ENCODE measurements around the gene RHBDD3.

RHBDD3 gene

GRCh38 chr22:29306175-29306834 lies 38.5 kb upstream of the RHBDD3 start, which contains the start of gene GAS2L1:
Gene GAS2L1 (plus strand): TSS chr22:29306650. CDS start chr22:29308106, 1,456 bp downstream.
- no peak for DNase-seq

DNA sequence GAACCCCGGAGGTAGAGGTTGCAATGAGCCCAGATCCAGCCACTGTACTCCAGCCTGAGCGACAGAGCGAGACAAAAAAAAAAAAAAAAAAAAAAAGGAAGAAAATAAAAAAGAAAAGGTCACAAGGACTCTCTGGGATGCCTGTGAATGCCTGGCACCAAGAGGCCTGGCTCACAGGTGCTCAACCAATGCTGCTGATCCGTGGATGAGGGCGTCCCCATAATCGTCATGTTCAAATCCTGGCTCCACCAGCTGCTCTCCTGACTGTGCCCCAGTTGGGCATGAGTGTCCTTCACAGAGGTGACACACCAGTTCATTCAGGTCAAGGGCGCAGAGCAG lies 38.0 kb upstream of the RHBDD3 start:
- DNase-seq, result no peak

- DNase-seq, result no peak
Observed at GRCh38 chr22:29302681-29303465, 35.1 kb upstream of the RHBDD3 start.

DNA sequence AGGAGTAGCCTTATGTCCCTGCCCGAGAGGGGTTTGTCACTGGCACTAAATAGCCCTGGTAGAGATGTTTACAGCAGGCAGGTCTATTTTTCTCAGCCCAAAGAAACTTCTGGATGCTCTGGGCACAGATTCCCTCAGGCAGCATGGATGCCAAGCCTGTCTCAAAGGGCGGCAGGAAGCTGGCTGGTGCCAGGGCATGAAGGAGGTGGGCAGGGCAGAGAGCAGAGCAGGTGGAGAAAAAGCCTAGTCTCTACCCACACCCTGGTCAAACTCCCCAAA lies 34.6 kb upstream of the RHBDD3 start:
- no peak for DNase-seq

- no peak for DNase-seq
Observed at GRCh38 chr22:29301716-29302401, 34.1 kb upstream of the RHBDD3 start.

DNA sequence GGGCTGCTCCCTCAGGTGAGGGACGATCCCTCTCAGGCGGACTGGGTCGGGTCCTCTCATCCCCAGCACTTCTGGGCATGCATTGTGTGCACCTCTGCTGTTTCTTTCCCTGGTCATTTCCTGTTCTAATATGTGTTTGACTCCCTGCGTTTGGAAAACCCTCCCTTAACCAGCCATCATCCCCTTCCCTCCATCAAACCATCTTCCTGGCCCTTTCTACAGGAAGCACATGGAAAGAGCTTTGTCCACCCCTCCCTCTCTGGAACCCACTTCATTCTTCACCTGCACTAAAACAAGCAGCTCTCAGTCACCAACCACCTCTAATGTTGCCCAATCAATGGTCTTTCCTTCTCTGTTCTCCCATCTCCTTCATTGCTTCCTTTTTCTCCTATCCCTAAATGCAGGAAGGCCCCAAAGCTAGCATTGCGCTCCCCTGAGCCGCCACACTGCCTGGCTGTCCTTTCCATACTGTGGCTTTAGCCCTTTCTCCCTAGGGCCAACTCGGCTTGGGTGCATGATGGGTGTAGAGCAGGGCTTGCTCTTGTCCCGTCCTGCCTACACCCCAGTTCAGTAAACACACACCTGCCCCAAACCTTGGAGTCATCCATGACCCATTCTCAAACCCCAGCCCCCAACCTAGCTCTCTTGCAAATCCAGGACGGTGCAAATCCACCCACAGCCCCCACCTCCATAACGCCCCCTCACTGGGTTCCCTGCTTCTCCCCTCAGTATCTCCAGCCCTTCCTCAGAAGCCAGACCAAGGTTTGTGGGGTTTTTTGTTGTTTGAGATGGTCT lies 33.2 kb upstream of the RHBDD3 start:
- no peak for DNase-seq

DNA sequence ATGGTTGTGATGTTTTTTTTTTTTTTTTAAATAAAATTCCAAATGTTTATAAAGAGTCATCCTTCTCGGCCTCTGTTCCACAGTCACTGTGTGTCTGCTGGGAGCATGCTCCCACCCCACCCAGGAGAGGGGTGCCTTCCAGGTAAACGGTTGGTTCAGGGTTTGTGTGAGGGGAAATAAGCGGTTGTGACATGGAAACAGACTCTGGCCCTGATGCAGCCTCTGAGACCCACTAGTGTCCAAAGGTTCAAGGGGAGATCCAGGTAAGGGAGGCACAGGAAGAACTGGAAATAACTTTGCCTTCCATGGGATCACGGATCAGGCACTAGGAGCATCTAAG lies 32.7 kb upstream of the RHBDD3 start:
- DNase-seq, result no peak

GRCh38 chr22:29299136-29299900 lies 31.5 kb upstream of the RHBDD3 start:
- DNase-seq, result no peak

GRCh38 chr22:29298641-29299040 lies 30.9 kb upstream of the RHBDD3 start:
- DNase-seq, result no peak

DNA sequence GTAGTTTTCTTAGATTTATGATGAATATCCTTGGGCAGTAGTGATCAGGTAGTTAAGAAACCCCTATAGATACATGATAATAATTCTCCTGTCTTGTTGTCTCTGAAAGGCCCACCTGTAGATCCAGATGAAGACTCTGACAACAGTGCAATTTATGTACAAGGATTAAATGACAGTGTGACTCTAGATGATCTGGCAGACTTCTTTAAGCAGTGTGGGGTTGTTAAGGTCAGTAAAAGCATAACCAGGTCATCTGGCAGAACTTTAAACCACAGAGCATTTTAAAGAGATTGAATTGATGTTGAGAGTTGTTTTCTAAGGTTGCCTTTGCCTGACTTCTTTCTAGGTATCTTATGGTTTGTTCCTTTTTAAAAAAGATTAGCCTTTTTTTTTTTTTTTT lies 24.6 kb upstream of the RHBDD3 start:
- DNase-seq, result no peak

DNA sequence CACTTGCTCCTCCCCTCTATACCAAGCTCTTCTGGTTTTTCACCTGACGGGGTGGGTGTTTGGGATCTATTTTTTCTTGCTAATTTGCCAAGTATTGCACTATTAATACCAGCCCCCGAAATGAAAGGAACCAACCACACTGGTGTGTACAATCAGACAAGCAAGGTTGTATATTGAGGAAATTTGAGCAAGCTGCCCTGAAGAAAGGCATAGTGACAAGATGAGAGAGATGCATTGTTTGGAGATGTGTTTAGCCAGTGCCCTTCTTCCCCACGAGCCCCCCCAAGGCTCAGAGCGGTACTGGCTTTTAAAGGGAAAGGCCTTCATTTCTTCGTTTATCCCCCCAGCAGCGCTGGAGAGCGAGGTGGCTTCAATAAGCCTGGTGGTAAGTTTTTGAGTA lies 23.4 kb upstream of the RHBDD3 start:
- no peak for DNase-seq

DNA sequence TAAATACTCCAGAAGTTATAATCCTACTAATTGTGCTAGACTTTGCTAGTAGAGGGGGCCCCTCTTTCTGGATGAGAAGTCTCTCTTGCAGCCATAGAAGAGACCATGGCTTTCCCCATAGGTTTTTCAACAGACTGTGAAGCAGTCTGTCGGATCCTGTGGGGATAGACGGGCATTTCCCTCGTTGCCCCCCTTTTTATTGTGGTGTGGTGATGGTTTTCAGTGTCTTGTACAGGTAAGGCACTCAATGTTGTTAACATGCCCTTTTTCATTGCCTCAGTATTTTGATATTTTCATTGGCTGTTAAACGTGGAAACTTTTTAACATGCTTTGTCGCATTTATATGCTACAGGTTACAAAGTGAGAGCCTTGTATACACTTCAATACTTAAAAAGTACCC lies 22.3 kb upstream of the RHBDD3 start:
- no peak for DNase-seq

DNA sequence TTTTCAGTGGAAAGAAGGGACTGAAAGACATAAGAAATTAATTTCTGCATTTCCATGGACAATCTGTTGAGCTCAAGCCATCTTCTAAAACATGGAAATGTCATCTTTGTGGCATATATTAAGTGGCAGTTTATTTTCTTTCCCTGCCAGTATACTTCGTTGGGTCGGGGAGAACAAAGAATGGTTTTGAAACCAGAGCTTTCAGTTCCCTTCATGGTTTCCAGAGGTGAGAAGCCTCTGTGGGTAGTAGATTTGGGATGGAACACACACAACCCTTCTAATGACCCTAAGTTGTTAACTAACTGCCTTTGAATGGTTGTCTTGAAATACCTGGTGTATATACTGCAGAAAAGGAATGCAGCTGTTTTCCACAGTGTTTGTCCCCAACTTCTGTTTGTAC lies 21.1 kb upstream of the RHBDD3 start:
- DNase-seq, result no peak

- no peak for DNase-seq
Observed at GRCh38 chr22:29284196-29284595, 16.4 kb upstream of the RHBDD3 start.

- no peak for DNase-seq
Observed at GRCh38 chr22:29277927-29278326, 10.1 kb upstream of the RHBDD3 start.

DNA sequence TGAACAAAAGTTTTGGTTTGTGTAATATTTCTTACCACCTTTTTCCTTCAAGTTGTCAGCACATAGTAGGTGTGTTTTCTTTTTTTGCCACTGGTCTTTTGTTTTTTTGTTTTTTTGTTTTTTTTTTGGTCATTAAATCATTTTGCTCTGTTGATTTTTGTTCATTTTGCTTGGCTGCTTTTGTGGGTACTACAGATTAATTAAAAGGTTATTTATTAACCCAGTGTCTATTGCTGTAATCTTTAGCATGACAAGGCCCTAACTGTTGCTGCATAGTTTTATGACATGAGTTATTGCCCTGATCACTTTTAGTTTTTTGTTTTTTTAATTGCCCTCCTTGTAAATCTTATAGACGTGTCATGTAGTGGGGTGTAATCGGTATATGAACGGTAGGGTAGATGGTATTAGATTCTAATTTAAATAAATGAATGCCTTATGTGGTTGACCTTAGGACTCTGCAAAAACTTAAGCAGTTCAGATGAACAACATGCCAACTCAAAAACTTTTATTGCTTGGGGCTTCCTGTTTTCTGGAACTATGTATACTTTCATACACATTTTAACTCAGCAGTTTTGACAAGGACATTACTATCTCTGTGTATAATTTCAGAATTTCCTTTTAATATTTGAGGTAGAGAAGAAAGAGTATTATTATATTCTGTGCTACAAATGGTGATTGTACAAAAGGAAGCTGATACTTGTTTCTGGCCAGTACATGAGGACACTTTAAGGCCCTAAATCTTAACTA lies 8.2 kb upstream of the RHBDD3 start:
- DNase-seq, result no peak

GRCh38 chr22:29275167-29275566 lies 7.4 kb upstream of the RHBDD3 start:
- DNase-seq, result no peak

GRCh38 chr22:29272624-29273023 lies 4.8 kb upstream of the RHBDD3 start:
- no peak for DNase-seq

- no peak for DNase-seq
Observed at GRCh38 chr22:29270475-29271271, 2.9 kb upstream of the RHBDD3 start.

DNA sequence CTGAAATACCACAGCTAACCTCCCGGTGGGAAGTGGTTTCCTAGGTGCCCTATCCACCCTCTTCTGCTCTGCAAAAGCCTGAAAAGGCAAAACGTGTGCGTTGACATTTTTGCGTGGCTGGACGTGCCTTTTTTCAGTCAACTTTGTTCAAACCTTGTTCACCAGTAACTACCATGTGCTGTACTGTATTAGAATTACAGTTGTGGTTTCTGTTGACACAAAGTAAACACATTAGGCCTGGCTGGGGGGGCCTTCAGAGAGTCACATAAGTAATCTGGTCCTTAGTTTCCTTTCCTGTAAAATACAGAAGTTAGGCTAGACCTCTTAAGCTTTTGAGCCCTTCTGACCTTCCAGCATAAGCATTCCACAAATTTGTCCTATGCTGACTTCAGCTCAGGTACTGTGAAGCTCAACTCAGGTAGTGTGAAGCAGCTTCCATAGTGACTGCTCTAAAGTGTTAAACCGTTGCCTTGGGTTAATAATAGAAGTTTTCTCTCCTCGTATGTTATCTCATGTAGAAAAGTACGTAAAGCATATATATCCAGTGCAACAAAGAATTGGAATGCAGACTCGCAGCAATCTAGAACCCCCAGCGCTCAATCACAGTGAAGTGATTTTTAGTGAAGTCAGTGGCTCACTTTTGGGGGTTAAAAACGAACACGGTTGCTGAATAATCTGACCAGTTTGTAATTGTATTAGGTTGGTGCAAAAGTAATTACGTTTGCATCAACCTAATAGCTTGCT lies 2.1 kb upstream of the RHBDD3 start:
- DNase-seq, result no peak

GRCh38 chr22:29269230-29269604 lies 1.4 kb upstream of the RHBDD3 start:
- DNase-seq, result no peak
